NB4 (cell line): ENCODE data around the gene FRY.

Experiments used
- MYC ChIP-seq: IDR thresholded peaks from 2 replicates; pipeline ENCODE4 v1.6.1; 2011; ENCODE audit warnings: low read depth, low read length
- POLR2A ChIP-seq: IDR thresholded peaks from 2 replicates; pipeline ENCODE4 v1.6.1; 2011; ENCODE audit warnings: mild to moderate bottlenecking; ENCODE audit not compliant: insufficient read length; ENCODE audit errors: extremely low read depth
- TF ChIP-seq, protein P1 (sequence below): IDR thresholded peaks from 2 replicates; pipeline ENCODE4 v1.6.1; 2011; ENCODE audit warnings: low read depth, low read length
- TF ChIP-seq, protein P2 (sequence below): IDR thresholded peaks from one replicate; pipeline ENCODE4 v1.5.1; 2012; ENCODE audit warnings: low read depth, low read length

DNA sequence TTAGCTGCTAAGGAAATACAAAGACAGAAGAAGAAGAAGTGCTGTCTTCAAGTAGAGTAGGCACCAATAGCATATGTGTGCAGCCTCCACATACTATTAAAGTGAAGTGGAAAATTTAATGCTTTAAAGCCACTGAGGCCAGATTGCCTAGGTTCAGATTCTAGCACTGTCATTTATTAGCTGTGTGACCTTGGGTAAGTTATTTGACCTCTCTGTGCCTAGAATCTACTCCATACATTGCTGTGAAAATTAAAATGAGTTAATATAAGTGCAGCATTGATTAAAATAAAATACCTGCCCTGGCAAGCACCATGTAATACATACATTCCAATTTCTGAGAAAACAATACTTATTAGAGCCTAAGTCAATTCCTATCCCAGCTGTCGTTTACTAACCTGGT is 110.5 kb downstream of the FRY start:
- TF ChIP-seq, protein P1, sequence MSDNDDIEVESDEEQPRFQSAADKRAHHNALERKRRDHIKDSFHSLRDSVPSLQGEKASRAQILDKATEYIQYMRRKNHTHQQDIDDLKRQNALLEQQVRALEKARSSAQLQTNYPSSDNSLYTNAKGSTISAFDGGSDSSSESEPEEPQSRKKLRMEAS: no peak
- TF ChIP-seq, protein P2, sequence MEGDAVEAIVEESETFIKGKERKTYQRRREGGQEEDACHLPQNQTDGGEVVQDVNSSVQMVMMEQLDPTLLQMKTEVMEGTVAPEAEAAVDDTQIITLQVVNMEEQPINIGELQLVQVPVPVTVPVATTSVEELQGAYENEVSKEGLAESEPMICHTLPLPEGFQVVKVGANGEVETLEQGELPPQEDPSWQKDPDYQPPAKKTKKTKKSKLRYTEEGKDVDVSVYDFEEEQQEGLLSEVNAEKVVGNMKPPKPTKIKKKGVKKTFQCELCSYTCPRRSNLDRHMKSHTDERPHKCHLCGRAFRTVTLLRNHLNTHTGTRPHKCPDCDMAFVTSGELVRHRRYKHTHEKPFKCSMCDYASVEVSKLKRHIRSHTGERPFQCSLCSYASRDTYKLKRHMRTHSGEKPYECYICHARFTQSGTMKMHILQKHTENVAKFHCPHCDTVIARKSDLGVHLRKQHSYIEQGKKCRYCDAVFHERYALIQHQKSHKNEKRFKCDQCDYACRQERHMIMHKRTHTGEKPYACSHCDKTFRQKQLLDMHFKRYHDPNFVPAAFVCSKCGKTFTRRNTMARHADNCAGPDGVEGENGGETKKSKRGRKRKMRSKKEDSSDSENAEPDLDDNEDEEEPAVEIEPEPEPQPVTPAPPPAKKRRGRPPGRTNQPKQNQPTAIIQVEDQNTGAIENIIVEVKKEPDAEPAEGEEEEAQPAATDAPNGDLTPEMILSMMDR: no peak
- TF ChIP-seq POLR2A (no peak), MYC (no peak)
